HG03159 (cell line): ENCODE data around the gene TTLL9.
"Not testable (repeated sequence)": the region's sequence is repeated elsewhere in the genome, so short reads cannot be mapped to it uniquely, and the experiment has no call there.

Source experiments
- ATAC-seq: cut with Tn5 transposase; IDR thresholded peaks from one replicate; pipeline ENCODE4 v1.9.1; 2021; ENCODE audit warnings: mild to moderate bottlenecking, moderate library complexity; ENCODE audit not compliant: unreplicated experiment

The TTLL9 gene

GRCh38 chr20:31916708-31917107 is 46.3 kb downstream of the TTLL9 start:
- ATAC-seq: no peak

GRCh38 chr20:31917962-31918412 is 47.6 kb downstream of the TTLL9 start:
- ATAC-seq: not testable (repeated sequence)

GRCh38 chr20:31918466-31919105 is 48.2 kb downstream of the TTLL9 start:
- ATAC-seq: no peak

GRCh38 chr20:31919410-31920155 is 49.1 kb downstream of the TTLL9 start:
- ATAC-seq: no peak

- no peak for ATAC-seq
Observed at GRCh38 chr20:31920275-31920855, 49.9 kb downstream of the TTLL9 start.

- ATAC-seq: not testable (repeated sequence)
Observed at GRCh38 chr20:31921480-31921879, 51.0 kb downstream of the TTLL9 start.

- ATAC-seq: no peak
Observed at GRCh38 chr20:31922181-31922580, 51.7 kb downstream of the TTLL9 start.

GRCh38 chr20:31922588-31922987 is 52.2 kb downstream of the TTLL9 start:
- ATAC-seq: no peak

- ATAC-seq: no peak
Observed at GRCh38 chr20:31923388-31924331, 53.2 kb downstream of the TTLL9 start.

GRCh38 chr20:31924561-31924960 is 54.1 kb downstream of the TTLL9 start:
- no peak for ATAC-seq

GRCh38 chr20:31925631-31926030 is 55.2 kb downstream of the TTLL9 start:
- ATAC-seq: no peak

GRCh38 chr20:31926493-31926892 is 56.1 kb downstream of the TTLL9 start:
- no peak for ATAC-seq

GRCh38 chr20:31927627-31928159 is 57.3 kb downstream of the TTLL9 start:
- no peak for ATAC-seq

GRCh38 chr20:31929631-31930030 is 59.2 kb downstream of the TTLL9 start:
- not testable (repeated sequence) for ATAC-seq

GRCh38 chr20:31930779-31931178 is 60.3 kb downstream of the TTLL9 start:
- no peak for ATAC-seq

- ATAC-seq: no peak
Observed at GRCh38 chr20:31933698-31934097, 63.3 kb downstream of the TTLL9 start.

GRCh38 chr20:31934491-31934890 is 64.1 kb downstream of the TTLL9 start:
- ATAC-seq: no peak

- ATAC-seq: no peak
Observed at GRCh38 chr20:31934968-31935764, 64.7 kb downstream of the TTLL9 start.

GRCh38 chr20:31936420-31936819 is 66.0 kb downstream of the TTLL9 start:
- no peak for ATAC-seq

GRCh38 chr20:31937820-31938219 is 67.4 kb downstream of the TTLL9 start:
- no peak for ATAC-seq
